GM19328 (cell line): ENCODE measurements around the gene RHEB.

Source experiments
- ATAC-seq: cut with Tn5 transposase; IDR thresholded peaks from one replicate; pipeline ENCODE4 v1.9.1; 2021; ENCODE audit warnings: mild to moderate bottlenecking, moderate library complexity; ENCODE audit not compliant: unreplicated experiment

RHEB gene

DNA sequence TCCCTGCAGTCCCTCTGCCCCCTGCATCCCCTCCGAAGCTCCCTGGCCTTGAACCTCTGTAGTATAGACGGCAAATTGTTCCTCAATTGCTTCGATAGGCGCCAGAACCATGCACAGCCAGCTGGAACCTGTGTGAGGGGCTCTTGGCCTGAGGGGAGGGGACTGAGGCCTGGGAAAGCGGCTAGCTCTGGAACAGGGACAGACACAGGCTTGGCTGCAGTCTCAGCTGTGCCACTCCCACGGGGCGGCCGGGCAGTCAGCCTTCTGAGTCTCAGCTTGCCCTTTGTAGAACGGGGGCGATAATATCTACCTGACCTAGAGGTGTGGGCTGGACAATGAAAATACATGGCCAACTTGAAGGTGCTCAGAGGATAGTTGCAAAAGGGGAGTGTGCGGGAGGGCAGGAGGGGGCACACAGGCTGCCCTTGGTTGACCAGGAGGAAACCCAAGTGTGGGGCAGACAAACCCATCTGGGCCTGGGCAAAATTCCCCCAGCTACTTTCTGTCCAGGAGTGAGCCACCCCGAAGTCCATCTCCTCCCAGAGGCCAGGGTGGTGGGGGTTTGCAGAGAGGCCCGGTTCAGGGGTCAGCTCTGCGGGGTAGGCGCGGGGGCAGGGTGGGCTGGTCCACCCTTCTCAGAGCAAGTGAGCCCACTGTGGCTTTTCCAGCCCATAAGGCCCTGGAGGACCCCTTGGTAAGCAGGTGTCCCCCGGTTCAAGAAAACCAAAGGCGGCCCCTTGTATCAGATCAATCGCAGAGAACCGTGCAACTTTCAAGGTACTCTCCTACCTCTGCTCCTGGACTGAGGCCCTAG, 84.4 kb downstream of the RHEB start:
- ATAC-seq, result no peak

DNA sequence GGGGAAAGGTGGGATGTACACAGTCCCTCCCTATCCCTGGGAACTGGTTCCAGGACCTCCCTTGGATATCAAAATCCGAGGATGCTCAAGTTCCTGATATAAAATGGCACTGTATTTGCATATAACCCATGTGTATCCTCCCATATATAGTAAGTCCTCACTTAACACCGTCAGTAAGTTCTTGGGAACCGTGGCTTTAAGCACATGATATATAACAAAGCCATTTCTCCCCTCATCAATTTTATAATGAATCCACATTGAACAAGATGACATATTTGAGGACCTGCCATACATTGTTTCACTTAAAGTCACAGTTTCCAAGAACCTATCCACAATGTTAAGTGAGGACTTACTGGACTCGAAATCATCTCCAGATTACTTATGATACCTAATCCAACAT, 85.1 kb downstream of the RHEB start:
- no peak for ATAC-seq

DNA sequence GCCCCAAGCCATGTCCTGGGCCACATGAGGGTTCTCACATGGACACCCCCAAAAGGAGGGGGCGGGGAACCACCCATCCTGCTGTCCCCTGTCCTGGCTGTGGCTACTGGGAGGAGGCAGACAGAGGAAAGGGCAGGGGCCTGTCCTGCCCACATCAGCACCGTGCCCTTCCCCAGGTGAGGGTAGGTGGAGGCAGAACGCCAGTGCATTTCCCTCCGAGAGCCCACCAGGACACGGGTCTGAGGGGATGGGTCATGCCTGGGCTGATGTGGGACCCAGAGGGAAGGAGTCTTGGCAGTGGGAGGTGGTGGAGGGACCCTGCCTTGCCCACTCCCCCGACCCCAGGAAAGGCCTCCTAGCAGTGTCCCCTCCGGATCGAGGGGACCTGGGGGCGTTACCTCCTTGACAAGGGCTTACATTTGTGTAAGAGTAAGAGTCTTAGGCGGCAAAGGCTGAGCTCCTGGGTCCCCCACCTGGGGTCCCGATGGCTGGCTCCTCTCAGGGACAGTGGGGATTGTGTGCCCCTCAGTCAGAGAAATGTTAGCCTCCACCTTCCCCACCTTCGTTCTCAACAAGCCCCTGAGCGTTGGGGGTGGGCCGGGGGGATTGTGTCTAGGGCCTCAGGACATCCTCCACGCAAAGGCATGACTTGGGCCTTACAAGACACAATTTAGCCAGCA, 85.8 kb downstream of the RHEB start:
- no peak for ATAC-seq

DNA sequence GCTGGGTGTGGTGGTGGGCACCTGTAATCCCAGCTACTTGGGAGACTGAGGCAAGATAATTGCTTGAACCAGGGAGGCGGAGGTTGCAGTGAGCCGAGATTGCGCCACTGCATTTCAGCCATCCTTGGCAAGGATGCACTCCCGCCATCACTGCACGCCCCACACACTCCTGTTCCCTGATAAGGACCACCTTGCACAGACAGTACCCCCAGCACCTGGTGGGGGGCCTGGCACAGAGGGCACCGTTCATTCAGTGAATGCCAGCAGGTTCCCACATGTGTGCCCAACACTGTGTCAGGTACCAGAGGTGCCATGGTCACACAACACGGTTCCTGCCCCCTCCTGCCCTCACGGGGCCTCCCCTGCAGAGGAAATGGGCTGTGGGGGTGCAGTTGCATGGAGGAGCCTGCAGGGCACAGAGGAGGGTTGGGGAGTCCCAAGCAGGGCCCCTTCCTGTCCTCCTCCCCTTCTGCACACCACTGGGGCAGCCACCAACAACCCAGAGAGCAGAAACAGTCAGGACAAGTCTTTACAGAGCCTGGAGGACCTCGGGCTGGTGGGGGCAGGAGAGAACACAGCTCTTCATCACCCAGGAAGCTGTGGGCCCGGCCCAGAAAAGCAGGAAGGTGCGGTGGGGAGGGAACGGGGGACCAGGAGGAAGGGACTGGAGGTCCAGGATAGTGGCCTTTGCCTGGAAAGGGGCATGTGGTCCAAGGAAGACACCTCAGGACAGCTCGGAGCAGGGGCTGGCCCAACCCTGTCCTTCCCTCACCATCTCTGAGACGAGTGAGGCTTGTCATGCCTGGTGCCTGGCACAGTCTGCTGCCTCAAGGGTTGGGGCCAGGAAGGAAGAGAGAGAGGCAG, 86.8 kb downstream of the RHEB start:
- peak; percentile 46 for ATAC-seq

DNA sequence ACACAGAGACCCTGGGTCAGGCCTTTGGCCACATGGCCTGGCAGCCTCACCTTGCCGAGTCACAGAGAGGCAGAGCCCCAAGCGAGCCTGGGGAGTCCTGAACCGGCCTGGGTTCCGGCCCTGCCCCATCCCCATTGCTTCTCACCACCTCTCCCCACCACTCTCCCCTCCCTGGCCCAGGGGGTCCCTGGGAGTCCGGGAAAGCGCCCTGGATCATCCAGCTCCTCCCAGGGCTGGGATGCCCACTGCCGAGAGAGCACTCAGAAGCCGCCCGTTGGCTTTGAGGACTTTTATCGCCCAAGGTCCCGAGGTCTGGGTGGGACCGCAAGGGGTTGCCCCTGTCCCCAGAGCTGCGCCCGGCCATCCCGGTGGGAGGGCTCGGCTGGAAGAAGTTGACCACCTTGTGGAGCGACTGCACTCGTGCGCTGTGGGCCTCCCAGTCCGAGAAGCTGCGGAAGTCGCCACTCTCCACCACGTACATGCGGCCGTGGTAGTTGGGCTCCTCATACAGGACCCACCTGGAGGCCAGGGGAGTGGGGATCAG, 87.9 kb downstream of the RHEB start:
- ATAC-seq, result no peak

DNA sequence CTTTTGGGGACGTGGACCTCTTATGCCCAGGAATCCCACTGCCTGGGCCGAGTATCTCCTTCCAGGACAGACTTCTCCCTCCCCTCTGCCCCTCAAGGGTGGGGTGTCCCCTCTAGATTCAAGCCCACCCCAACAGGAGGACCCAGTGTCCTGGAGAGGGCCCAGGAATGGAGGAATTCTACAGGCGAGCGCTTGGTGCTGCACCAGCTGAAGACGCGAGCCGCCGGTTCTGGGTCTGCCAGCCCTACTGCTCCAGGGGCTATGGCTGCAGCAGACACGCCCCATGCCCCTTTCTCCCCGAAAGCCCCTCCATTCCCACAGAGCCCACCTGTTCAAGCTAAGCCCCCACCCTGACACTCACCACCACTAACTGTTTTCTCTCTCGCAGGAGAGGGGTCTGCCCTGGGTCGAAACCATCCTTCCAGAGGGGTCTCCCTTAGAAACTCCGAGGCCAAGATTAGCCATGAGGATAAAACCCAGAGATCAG, 88.4 kb downstream of the RHEB start:
- no peak for ATAC-seq

DNA sequence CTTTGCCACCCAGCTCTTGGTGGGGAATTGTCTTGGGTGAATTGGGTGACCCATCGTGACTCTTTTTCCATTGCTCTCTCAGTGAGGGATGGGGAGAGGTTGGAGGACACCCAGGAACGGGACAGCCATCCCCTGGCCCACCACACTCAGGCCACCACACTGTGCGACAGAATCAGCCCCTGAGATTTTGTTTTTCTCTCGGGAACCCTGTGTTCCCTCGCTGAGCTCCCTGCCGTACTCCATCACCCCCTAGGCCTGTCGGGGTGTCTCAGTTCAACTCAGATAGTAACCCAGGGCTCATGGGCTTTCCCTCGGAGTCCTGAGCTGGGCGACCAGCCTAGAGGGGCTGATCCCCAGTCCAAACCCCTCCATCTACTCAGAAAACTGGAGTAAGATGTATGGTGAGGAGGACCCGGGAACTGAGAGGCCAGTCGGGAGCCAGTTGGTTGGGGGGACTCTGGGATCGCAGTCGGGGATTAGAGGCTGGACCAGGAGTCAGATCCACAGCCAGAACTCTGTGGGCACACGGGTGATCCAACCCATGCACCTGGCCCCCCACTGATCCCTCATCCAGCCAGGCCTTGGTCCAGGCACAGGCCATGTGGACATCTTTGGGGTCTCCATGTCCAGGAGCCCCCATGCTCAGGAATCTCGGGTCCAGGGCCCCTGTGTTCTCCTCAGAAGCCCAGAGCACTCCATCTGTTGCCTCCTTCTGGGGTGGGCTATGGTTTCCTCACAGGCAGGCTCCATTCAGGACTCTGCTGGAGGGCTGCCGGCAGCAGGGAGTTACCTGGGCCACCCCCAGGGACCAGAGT, 89.1 kb downstream of the RHEB start:
- no peak for ATAC-seq

DNA sequence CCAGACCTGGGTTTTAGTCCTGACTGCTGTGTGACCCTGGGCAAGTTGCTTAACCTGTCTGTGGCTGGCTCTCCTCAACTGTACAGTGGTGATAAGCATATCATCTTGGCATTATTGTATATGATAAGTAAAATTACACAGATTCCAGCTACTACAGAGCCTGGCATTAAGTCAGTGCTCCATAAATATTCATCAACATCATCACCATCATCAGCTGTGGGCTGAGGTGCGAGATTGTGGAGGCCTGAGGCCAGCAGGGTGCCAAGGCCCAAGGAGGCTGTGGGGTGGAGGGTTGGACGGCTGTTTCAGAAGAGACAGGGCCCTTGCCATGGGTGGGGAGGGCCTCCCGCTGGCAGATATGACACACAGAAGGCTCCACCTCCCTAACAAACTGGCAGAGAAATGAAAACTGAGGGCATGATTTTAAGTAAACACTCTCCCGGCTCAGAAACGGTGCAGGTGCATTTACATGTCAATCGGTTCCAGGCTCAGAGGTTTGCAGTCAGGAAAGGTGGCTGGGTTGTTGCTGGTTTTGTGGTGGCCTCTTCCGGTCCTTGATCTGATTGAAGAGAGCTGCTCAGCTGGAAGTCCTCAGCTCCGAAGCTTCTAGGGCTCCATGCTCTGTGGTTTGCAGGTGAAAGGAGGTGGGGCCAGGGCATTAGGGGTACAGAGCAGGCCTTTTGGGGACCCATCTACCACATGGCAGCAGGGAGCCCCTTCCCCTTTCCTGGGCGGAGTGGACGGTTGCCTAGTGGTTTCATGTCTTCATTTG, 89.9 kb downstream of the RHEB start:
- no peak for ATAC-seq

DNA sequence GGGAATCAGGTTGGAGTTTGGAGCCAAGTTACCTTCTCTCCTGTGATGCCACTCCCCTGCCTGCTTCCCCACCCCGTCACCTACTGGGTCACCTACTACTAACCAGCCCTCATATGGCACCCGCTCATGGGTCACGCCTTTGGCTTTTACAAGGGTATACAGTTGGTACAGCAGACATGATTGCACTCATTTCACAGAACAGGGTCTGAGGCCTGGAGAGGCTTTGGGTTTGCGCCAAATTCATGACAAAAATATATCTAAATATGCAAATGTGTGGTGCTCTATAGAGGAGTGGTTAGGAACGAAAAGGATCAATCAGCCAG, 90.5 kb downstream of the RHEB start:
- ATAC-seq, result no peak

DNA sequence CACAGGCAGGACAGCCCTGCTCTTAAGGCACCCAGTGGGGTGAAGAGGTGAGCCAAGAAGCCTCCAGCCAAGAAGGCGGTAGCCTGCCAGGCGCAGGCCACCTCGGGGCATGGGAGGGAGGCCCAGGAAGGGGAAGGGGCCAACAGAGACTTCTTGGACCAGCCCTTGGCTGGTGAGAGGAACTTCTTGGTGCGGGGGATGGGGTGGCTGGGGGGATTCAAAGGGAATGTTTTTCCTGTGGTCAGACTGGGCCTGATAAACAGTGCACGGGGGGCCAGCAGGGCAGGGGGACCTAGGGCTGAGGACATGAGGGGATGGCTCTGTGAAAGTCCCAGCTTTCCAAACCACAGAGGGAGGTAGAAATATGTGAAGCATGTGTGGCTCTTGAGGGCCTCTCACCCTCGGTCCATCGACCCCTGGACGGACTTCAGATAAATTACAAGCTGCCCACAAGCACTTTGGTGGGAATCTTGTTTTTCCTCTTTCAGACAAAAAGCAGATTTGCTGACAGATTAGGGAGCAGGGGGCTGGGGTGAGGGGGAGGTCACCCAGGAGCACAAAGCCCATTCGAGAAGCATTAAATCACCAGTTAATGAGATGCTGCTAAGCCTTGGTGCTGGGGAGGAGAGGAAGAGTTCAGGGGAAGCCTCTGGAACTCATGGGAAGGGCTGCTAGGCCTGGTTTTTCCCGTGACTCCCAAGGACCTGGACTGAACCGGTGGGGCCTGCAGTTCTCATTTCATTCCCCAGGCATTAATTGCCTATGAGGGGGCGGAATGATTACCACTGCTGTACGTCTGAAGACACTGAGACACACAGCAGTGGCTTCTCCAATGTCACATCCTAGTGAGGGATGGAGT, 91.1 kb downstream of the RHEB start:
- no peak for ATAC-seq

DNA sequence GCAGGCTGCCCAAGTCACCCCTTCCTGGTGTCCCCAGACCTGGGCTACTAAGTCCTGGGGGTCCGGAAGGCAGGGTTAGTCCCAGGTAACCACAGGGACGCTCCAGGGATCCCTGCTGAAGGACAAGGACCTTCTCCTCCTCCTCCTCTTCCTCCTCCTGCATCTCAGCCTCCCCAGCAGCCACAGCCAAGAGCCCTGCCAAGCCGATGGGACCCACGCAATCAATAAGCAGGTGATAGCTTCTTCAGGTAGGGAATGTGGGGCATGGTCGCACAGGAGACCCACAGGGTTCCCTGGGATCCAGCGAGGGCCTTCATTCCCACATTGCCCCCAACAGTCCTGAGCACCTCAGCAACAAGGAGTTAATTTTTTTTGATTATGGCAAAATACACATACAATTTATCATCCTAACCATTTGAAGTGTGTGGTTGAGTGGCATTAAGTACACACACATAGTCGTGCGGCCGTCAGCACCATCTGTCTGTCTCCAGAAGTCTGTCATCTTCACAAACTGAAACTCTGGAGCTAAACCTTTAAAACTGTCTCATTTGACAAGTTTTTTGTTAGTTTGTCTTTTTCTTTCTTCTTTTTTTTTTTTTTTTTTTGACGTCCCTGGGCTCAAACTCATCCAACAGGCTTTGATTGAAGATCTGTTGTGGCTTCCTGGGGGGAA, 91.9 kb downstream of the RHEB start:
- no peak for ATAC-seq

DNA sequence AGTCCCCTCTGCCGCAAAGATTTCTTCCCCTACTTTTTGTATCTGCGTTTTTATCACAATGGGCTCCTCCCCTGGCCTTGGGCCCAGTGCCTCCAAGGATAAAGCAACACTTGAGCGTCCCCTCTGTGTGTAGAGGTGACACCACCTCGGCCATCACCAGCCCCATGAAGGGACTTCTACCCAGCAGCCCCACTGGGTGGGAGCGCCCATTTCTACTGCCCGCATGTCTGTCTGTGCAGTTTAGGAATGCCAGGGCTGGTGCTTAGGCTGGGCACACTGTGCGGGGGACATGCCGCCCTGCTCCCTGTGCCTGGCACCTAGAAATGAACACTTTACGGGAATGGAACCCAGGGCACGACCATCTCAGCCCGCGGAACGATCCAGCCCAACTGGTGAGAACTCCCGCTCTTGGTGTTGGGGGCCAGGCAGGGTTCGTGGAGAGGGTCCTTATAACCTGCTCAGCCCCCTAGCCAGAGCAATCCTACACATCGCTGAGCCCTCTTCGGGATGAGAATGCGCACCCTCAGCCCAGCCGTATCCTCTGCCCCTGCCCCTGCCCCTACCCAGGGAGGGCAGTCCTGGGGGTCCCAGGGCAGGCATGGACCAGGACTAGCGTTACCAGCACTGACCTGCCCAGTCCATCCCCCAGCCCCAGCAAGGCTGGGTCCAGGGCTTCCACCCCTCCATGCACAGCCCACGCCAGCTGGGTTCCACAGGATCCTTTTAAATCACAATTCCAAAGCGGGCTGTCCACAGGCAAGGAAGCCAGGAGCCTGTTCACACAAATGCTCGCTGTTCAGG, 92.6 kb downstream of the RHEB start:
- no peak for ATAC-seq

DNA sequence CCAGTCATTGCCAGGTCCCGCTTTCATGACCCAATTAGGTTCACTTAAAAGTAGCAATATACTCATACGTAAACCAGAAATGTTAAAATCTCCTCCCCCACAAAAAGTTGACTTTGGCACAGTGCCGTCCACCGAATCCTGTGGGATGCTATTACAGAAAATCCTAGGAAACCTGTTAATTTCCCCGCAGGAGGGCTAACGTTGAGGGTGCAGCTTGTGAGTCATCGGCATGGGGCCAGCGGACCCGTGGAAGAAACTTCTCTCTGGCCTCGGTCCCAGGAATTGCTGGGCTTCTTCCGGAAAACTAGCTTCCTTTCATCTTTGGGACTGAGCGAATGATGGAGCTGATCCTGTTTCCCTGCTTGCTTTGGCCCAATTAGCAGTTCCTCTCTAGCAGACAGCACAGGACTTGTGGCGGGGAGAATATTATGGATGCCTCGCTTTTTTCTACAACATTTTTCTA, 93.2 kb downstream of the RHEB start:
- no peak for ATAC-seq

DNA sequence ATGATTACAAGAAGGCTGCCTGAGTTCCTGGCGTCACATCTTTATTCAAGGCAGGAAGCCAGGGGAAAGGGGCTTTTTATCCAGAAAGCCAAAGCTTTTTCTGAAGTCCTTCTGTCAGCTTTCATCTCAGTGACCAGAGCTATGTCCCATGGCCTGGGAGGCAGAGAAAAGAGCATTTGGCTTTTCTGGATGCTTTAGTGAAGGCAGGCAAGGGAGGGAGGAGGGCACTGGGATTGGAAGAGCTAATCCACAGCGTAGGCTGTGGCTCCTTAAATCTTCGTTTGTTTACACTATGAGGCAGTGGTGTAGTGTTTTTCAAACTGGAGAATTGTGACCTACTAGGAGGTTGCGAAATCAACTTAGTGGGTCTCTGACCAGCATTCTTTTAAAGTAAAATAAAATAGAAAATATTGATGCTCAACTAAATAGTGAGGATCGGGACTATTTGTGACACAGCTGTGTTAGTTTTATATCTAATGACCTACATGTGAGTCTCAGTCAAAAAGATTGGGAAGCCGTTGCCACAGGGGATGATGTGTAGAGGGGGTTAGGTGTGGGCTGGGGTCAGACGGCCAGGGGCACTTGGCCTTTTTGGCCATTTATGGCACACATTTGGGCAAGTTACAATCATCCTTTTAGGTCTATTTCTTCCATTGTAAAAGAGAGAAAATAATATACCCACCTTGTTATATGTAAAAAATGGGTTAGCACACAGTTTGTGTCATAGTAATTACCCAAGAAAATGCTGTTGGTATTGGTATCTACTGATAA, 93.8 kb downstream of the RHEB start:
- ATAC-seq, result no peak

DNA sequence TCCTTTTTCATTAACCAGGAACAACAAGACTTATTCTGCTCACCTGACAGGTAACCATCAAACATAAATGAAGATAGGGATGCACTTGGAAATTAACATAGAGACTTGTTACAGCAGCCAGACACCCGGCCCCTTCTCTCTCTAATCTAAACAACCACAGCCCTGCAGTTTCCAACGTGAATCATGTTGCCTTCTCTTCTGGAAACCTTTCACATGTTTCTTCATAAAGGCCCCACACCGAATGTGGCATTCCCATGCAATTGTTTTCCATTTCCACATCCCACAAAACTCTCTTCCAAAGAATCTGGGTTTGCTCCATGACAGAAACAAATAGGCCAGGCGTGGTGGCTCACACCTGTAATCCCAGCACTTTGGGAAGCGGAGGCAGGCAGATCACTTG, 94.9 kb downstream of the RHEB start:
- no peak for ATAC-seq

DNA sequence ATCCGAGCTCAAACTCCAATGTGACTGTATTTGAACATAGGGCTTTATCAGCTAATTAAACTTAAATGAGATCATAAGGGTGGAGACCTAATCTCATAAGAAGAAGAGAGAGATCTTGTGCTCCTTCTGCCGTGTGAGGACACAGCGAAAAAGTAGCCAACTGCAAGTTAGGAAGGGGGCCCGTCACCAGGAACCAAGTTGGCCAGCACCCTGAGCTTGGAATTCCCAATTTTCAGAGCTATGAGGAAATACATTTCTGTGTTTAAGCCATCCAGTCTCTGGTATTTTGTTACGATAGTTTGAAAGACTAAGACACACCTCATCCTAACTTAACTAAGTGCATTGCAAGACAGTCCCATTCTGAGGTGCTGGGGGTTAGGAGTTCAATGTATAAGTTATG, 95.8 kb downstream of the RHEB start:
- ATAC-seq, result no peak

DNA sequence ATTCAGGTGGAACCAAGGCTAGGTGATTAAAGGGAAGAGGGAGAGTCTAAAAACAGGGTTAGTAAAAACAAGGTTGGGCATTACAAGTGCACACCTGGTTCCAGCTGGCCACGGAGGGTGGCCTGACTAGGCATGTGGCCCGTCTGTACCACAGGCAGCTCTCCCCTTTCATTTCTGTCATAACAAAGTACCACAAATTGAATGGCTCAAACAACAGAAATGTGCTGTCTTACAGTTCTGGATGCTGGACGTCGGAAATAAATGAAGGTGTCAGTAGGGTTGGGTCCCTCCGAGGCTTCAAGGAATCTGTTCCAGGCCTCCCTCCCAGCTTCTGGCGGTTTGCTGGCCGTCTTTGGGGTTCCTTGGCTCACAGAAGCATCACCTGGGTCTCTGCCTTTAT, 96.5 kb downstream of the RHEB start:
- ATAC-seq, result no peak
